NT2/D1 (cell line): ENCODE results near the gene URAD.

Source experiments
- SUZ12 ChIP-seq: IDR thresholded peaks from 2 replicates; pipeline ENCODE4 v1.6.1; 2011; ENCODE audit not compliant: insufficient read length, insufficient read depth; ENCODE audit errors: extremely low read depth
- YY1 ChIP-seq: IDR thresholded peaks from 2 replicates; pipeline ENCODE4 v1.6.1; 2011; ENCODE audit not compliant: insufficient read length, insufficient read depth
- ZNF274 ChIP-seq: IDR thresholded peaks from 2 replicates; pipeline ENCODE4 v1.6.1; 2011; ENCODE audit warnings: mild to moderate bottlenecking, low read depth, low read length

DNA sequence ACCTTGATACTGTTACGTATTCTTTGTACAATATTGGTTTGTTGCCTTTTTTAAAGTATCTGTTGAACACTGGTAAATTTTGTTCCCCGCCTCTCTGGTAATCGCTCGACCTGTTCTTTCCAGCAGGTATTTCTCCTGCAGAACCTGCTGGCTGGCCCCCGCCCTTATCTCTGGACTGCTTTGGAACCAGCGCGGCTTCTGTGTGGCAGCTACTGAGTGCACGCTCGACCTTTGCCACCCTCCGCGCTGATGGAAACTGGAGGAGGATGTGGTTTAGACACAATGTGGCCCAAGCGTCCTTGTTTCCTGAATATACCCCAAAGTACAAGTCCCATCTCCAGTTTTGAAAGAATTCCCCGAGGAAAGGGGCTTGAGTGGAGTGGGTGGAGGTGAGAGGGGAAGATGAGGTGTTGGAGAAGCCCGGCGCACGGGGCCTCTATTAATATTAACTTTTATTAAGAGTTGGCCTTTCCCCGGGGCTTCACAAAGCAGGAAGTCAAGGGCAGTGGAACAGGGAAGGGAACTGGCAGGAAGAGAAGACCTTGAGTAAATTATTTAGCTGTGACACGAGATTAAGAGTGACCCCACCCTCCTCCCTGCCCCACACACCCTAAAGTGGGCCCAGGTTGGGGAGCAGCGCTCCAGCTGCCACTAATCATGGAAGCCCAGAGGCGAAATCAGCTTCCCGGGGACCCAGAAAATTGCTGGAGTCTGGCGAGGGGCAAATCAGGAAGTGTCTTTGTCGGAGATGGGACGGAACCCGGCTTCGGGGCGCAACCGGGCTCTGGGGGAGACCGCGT lies 35.4 kb downstream of the URAD start:
- TF ChIP-seq ZNF274 = no peak
- TF ChIP-seq YY1 = no peak
- TF ChIP-seq SUZ12 = no peak
